Activated CD8-positive, alpha-beta memory T cell treated with anti-CD3 and anti-CD28 coated beads, Interleukin-2, amount 50 U/mL, for 24 hours (primary cell): Measurements from ENCODE around the gene AADAT.

Experiments
- DNase-seq: peaks from one replicate; pipeline ENCODE4 v3.0.0-alpha.2; 2020; ENCODE audit errors: extremely low read depth

The AADAT gene

GRCh38 chr4:170035231-170035630, 54.5 kb downstream of the AADAT start:
- DNase-seq = no peak

- DNase-seq = no peak
Measured at GRCh38 chr4:170033999-170034398, 55.8 kb downstream of the AADAT start.

- no peak for DNase-seq
Measured at GRCh38 chr4:170030121-170030520, 59.6 kb downstream of the AADAT start.

GRCh38 chr4:170027181-170027829, 62.5 kb downstream of the AADAT start:
- DNase-seq = peak; percentile 77

- peak; percentile 45 for DNase-seq
Measured at GRCh38 chr4:170026253-170027021, 63.3 kb downstream of the AADAT start, which contains the start of gene MFAP3L. MFAP3L (minus strand) TSS chr4:170026395; CDS start chr4:170005877, 20,518 bp downstream.

- no peak for DNase-seq
Measured at GRCh38 chr4:170025523-170026252, 64.1 kb downstream of the AADAT start.

- no peak for DNase-seq
Measured at GRCh38 chr4:170022211-170022610, 67.5 kb downstream of the AADAT start.

GRCh38 chr4:170017252-170017651, 72.5 kb downstream of the AADAT start:
- DNase-seq = no peak

- no peak for DNase-seq
Measured at GRCh38 chr4:170015285-170015684, 74.5 kb downstream of the AADAT start.

GRCh38 chr4:170014359-170015011, 75.3 kb downstream of the AADAT start:
- DNase-seq = no peak

GRCh38 chr4:170012629-170012958, 77.2 kb downstream of the AADAT start:
- no peak for DNase-seq

- no peak for DNase-seq
Measured at GRCh38 chr4:170011921-170012628, 77.7 kb downstream of the AADAT start.
